Activated gamma-delta T cell treated with Interleukin-2 at 50 U/mL for 16 hours (primary cell): Measurements from ENCODE around the gene C11orf71.

Source experiments
- DNase-seq: peaks from one replicate; pipeline ENCODE4 v3.0.0-alpha.2; 2020

C11orf71 gene

GRCh38 chr11:114353443-114353842 is 46.9 kb downstream of the C11orf71 start:
- no peak for DNase-seq

- no peak for DNase-seq
These were observed 50.3 kb downstream of the C11orf71 start for GRCh38 chr11:114350022-114350421.
